Activated naive CD4-positive, alpha-beta T cell treated with Interleukin-2 at 50 U/mL for 16 hours (primary cell): Measurements from ENCODE around the gene ARL13B.
"Not testable (repeated sequence)": the region's sequence is repeated elsewhere in the genome, so short reads cannot be mapped to it uniquely, and the experiment has no call there.

Source experiments
- DNase-seq: peaks from one replicate; pipeline ENCODE4 v3.0.0-alpha.2; 2020

Gene ARL13B

GRCh38 chr3:94064243-94064860, 84.4 kb downstream of the ARL13B start:
- no peak for DNase-seq

- no peak for DNase-seq
Measured at GRCh38 chr3:94065122-94065521, 85.2 kb downstream of the ARL13B start.

GRCh38 chr3:94065819-94066480, 86.0 kb downstream of the ARL13B start:
- no peak for DNase-seq

GRCh38 chr3:94066506-94067500, 86.8 kb downstream of the ARL13B start:
- DNase-seq: no peak

- DNase-seq: no peak
Measured at GRCh38 chr3:94069194-94069813, 89.3 kb downstream of the ARL13B start.

- DNase-seq: no peak
Measured at GRCh38 chr3:94070341-94070911, 90.5 kb downstream of the ARL13B start.

GRCh38 chr3:94071713-94072284, 91.8 kb downstream of the ARL13B start:
- DNase-seq: no peak

- DNase-seq: no peak
Measured at GRCh38 chr3:94076055-94076454, 96.1 kb downstream of the ARL13B start.

- DNase-seq: not testable (repeated sequence)
Measured at GRCh38 chr3:94080552-94080951, 100.6 kb downstream of the ARL13B start.

GRCh38 chr3:94081884-94082283, 101.9 kb downstream of the ARL13B start:
- no peak for DNase-seq

GRCh38 chr3:94082391-94082937, 102.5 kb downstream of the ARL13B start:
- DNase-seq: no peak

- DNase-seq: no peak
Measured at GRCh38 chr3:94083261-94083660, 103.3 kb downstream of the ARL13B start.

GRCh38 chr3:94089126-94089525, 109.2 kb downstream of the ARL13B start:
- no peak for DNase-seq

GRCh38 chr3:94092086-94092485, 112.1 kb downstream of the ARL13B start:
- no peak for DNase-seq

- no peak for DNase-seq
Measured at GRCh38 chr3:94093151-94093550, 113.2 kb downstream of the ARL13B start.

- DNase-seq: no peak
Measured at GRCh38 chr3:94095111-94095510, 115.2 kb downstream of the ARL13B start.

GRCh38 chr3:94098452-94098851, 118.5 kb downstream of the ARL13B start:
- DNase-seq: no peak

- no peak for DNase-seq
Measured at GRCh38 chr3:94099311-94099710, 119.4 kb downstream of the ARL13B start.

- no peak for DNase-seq
Measured at GRCh38 chr3:94101860-94102259, 121.9 kb downstream of the ARL13B start.
